GM04503 (cell line): ENCODE measurements around the gene ITPR2.
"Not testable (repeated sequence)": the region's sequence is repeated elsewhere in the genome, so short reads cannot be mapped to it uniquely, and the experiment has no call there.

Source experiments
- DNase-seq: peaks from one replicate; pipeline ENCODE4 v3.0.0-alpha.2; 2012; ENCODE audit warnings: low read depth

Gene ITPR2

GRCh38 chr12:26623136-26623535 is 209.9 kb downstream of the ITPR2 start:
- DNase-seq = no peak

- no peak for DNase-seq
Measured at GRCh38 chr12:26622601-26623000, 210.4 kb downstream of the ITPR2 start.

- no peak for DNase-seq
Measured at GRCh38 chr12:26621932-26622331, 211.1 kb downstream of the ITPR2 start.

- DNase-seq = no peak
Measured at GRCh38 chr12:26620907-26621306, 212.1 kb downstream of the ITPR2 start.

GRCh38 chr12:26617513-26617912 is 215.5 kb downstream of the ITPR2 start:
- no peak for DNase-seq

- DNase-seq = no peak
Measured at GRCh38 chr12:26614011-26614616, 218.9 kb downstream of the ITPR2 start.

DNA sequence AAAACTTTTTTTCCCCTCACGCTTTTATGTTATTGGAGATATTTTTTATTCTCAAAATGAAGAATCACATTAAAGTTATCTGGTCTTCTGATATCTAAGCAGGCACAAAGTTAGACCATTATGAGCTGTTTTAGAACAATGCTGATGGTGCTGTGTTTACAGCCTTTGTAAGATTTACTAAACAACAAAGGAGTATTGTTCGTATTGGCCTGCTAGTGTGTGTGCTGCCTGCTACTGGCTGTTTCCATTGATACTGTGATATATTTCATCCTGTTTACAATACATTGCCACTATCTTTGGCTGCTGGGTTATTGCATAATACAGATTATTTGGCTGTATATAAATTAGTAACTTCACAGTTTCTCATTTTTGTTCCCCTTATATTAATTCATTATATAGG is 220.8 kb downstream of the ITPR2 start:
- no peak for DNase-seq

- DNase-seq = no peak
Measured at GRCh38 chr12:26611598-26611997, 221.4 kb downstream of the ITPR2 start.

DNA sequence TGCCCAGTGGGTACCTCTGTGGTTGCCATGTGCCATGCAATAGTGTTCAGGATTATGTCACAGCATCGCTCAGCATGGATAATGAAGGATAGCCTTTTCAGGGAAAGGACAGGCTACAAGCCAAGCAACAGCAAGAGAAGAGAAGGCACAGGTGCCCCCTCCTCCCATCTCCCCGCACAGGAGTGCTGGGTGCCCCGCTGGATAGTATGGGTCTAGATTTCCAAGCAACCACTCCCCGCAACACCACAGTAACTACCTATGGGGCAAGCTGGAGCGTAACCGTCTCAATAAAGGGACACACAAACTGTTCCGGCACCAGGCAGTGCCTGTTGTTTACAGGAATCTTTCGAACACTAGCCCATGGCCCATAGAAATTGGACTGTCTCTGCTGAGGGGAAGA is 222.2 kb downstream of the ITPR2 start:
- DNase-seq = no peak

DNA sequence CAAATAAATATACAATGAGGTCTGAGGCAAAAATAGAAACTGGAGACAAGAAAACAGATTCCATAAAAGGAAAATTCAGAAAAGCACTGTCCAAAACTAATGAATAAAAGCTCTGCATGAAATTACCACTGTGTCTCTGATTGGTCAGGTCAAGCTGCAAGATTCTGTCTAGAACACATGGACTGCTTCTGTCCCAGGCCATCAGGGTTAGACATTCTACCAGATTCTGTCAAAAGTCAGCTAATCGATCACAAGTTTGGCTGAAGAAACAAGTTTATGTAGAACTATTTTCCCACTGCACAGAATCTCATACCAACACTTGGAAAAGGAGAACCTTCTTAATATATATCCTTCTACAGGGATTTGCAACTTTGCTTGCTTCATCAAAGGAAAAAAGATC is 223.0 kb downstream of the ITPR2 start:
- DNase-seq = no peak

GRCh38 chr12:26608706-26609105 is 224.3 kb downstream of the ITPR2 start:
- peak; percentile 38 for DNase-seq

- no peak for DNase-seq
Measured at GRCh38 chr12:26608273-26608672, 224.7 kb downstream of the ITPR2 start.

- no peak for DNase-seq
Measured at GRCh38 chr12:26606911-26607310, 226.1 kb downstream of the ITPR2 start.

DNA sequence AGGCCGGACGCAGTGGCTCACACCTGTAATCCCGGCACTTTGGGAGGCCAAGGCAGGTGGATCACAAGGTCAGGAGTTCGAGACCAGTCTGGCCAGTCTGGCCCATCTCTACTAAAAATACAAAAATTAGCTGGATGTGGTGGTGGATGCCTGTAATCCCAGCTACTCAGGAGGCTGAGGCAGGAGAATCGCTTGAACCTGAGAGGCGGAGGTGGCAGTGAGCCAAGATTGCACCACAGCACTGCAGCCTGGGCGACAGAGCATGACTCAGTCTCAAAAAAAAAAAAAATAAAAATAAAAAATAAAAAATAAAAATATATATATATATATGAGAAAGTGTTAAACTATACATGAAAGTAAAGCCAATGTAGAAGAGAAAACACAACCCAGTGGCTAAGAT is 228.2 kb downstream of the ITPR2 start:
- not testable (repeated sequence) for DNase-seq

DNA sequence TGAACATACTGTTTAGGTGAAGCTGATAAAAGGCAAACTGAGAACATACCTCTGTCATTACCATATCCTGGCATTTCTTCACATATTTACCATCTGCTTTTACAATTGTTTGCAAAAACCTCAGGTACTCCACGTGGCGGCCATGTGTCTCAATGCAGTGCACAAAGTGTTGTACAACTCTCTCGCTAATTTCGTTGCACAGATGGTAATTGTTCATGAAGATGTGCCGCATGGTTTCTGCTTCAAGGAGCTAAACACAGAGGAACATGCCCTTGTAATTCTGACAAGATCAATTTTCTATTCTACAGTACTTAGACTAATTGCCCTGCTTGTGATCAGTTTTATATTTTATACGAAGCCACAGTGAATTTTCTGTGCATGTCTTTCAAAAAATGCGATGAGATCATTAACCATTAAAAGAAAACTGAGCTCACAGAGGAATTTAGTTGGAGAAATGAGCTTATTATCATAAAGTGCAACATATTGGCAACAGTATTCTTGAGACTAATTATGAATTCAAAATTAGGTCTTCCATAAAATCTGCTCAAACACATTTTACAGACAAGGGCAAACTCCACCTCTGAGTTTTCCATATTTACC is 233.8 kb downstream of the ITPR2 start:
- DNase-seq = no peak

GRCh38 chr12:26595806-26596205 is 237.2 kb downstream of the ITPR2 start:
- DNase-seq = no peak

GRCh38 chr12:26580619-26581018 is 252.4 kb downstream of the ITPR2 start:
- DNase-seq = no peak

DNA sequence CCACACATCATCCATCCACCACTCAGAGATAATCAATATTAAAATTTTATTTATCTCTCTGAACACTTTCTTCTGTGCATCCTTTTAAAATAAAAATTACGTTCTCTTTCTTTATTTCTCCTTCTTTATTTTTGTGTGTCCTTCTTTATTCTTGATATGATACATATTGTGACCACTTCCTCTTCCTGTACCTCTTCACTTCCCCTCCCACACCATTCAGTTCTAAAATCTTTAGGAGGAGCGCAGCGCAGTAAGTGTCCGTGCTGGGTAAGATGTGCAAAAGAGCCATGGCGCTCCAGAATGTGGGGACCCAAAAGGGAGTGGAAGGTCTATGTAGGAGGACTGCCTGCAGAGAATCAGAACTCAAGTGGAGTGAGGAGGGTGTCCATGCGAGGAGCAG is 256.7 kb downstream of the ITPR2 start:
- DNase-seq = no peak

- DNase-seq = no peak
Measured at GRCh38 chr12:26573225-26573909, 259.6 kb downstream of the ITPR2 start.

DNA sequence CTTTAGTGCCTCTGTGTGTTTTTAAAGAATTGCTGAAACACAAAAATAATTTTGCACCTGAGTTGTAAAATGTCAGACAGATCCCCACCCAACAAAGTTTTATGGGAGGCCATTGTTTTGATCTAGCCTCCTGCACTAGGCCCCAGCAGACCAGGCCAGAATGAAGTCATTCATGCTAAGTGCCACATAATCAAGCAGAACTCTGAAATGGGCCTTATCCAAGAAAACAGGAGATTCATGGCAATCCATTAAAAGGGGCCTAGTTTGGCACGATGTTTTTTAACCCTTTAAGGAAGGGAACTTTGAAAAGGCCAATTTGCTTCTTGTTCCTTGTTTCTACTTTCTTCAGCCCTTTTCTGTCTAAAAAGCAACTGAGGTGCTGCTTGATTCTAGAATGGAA is 260.9 kb downstream of the ITPR2 start:
- DNase-seq = no peak

DNA sequence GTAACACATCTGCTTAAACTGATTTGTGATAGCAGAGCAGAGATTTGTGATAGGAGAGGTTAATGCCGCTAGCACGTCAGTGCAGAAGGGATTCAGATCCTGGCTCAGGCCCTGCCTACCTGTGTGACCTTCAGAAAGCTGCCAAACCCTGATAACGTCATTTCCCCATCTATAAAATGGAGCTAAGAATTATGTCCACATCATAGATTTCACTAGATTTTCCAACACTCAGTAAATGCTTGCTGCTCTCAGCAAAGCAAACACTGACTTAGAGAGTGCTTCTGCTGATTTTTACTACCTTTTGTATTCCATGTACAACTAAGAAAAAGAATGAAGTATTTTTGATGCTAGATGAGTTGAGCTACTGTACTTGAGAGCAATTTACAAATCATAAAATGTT is 261.4 kb downstream of the ITPR2 start:
- no peak for DNase-seq

- no peak for DNase-seq
Measured at GRCh38 chr12:26567126-26567525, 265.9 kb downstream of the ITPR2 start.

DNA sequence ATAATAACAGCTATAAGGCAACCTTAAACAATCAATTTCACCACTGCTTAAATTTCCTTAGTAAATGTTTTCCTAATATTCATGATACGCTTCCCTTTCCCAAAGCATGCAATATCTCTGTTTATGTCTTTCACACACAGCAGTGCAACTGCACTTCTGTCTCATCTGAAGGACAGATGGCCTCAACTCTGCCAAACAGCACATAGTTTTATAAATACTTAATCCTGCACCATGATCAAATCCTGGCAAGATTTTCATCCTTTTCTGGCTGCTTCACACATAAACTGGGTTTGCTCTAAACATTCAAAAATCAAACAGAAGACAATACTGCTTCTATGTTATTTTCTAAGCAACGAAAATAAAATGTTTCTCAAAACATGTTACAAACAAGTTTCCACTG is 266.3 kb downstream of the ITPR2 start:
- DNase-seq = peak; percentile 17

DNA sequence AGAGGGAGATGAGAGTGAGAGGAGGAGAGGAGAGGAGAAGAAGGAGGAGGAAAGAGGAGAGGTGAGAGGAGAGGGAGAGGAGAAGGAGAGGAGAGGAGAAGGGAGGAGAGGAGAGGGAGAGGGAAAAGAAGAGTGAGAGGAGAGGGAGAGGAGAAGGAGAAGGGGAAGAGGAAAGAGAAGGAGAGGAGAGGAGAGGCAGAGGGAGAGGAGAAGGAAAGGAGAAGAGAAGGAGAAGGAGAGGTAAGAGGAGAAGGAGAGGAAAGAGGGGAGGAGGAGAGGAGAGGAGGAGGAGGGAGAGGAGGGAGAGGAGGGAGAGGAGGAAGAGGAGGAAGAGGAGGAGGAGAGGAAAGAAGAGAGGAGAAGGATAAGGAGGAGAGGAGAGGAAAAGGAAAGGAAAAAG is 266.8 kb downstream of the ITPR2 start:
- no peak for DNase-seq
